ENCODE measurements around the gene ZNF622.

ZNF622 gene

GRCh38 chr5:16413166-16413860 is 52.3 kb downstream of the ZNF622 start:
- no peaks in the 10 kb centered on the region for H3K9me3 ChIP-seq (ENCODE audit: insufficient read depth, low read depth, low read length)
- H2BK120ac ChIP-seq (ENCODE audit: insufficient read depth, low read length, poor library complexity) = no peak overlapping the region
- H4K12ac ChIP-seq (ENCODE audit: low read depth, low read length) = no peak overlapping the region
- H3K14ac ChIP-seq (ENCODE audit: low read length) = no peak overlapping the region
- no peak overlapping the region for H2BK5ac ChIP-seq (ENCODE audit: low read depth, low read length, poor library complexity)
- peaks cover 0 to 2% of the 10 kb centered on the region in 2 experiments for H3K4me1 ChIP-seq (ENCODE audit: control insufficient read depth in 1 of 2, insufficient read depth in 2 of 2, low read length in 2 of 2)
- no peak overlapping the region for H4K91ac ChIP-seq (ENCODE audit: low read depth, low read length)
- H2BK12ac ChIP-seq (ENCODE audit: low read length) = no peak overlapping the region
- H4K8ac ChIP-seq (ENCODE audit: low read depth, low read length) = no peak overlapping the region
- H3K9ac ChIP-seq (ENCODE audit: low read length) = no peak overlapping the region
- H3K4me2 ChIP-seq (ENCODE audit: low read length) = no peak overlapping the region
- no peak overlapping the region for H3K23ac ChIP-seq (ENCODE audit: low read length)
- no peaks in the 10 kb centered on the region for H3K36me3 ChIP-seq (ENCODE audit: control insufficient read depth in 1 of 2, insufficient read depth in 2 of 2, low read length in 2 of 2)
- H3K79me2 ChIP-seq (ENCODE audit: control insufficient read depth, insufficient read depth, low read length, poor library complexity) = no peaks in the 10 kb centered on the region
- no CpG with 5 or more reads among the region's 1 CpG for WGBS (ENCODE audit: extremely low coverage, insufficient coverage, insufficient read length)
- no peaks in the 10 kb centered on the region for H3K79me1 ChIP-seq (ENCODE audit: low read length)
- H3K4me3 ChIP-seq (ENCODE audit: low read depth, low read length) = no peak overlapping the region
- no peak overlapping the region for H3K18ac ChIP-seq (ENCODE audit: low read length)
- DNase-seq = no peak
- H2AFZ ChIP-seq (ENCODE audit: insufficient read depth, low read length, poor library complexity) = no peak overlapping the region
- no peak overlapping the region for H3K27ac ChIP-seq (ENCODE audit: low read depth, low read length)
- no peaks in the 10 kb centered on the region for H3K27me3 ChIP-seq (ENCODE audit: insufficient read depth, low read length)
- H3K4ac ChIP-seq (ENCODE audit: low read depth, low read length) = no peak overlapping the region
- H2AK5ac ChIP-seq (ENCODE audit: low read length) = no peak overlapping the region

GRCh38 chr5:16412556-16412955 is 53.0 kb downstream of the ZNF622 start:
- H3K79me1 ChIP-seq (ENCODE audit: low read length) = no peaks in the 10 kb centered on the region
- H2BK12ac ChIP-seq (ENCODE audit: low read length) = no peak overlapping the region
- no peak overlapping the region for H2AK5ac ChIP-seq (ENCODE audit: low read length)
- no peak overlapping the region for H3K4ac ChIP-seq (ENCODE audit: low read depth, low read length)
- H3K18ac ChIP-seq (ENCODE audit: low read length) = no peak overlapping the region
- no peak overlapping the region for H4K91ac ChIP-seq (ENCODE audit: low read depth, low read length)
- H4K8ac ChIP-seq (ENCODE audit: low read depth, low read length) = no peak overlapping the region
- no peak overlapping the region for H3K9ac ChIP-seq (ENCODE audit: low read length)
- H3K36me3 ChIP-seq (ENCODE audit: control insufficient read depth in 1 of 2, insufficient read depth in 2 of 2, low read length in 2 of 2) = no peaks in the 10 kb centered on the region
- H3K27ac ChIP-seq (ENCODE audit: low read depth, low read length) = no peak overlapping the region
- H2AFZ ChIP-seq (ENCODE audit: insufficient read depth, low read length, poor library complexity) = no peak overlapping the region
- H3K79me2 ChIP-seq (ENCODE audit: control insufficient read depth, insufficient read depth, low read length, poor library complexity) = no peaks in the 10 kb centered on the region
- H3K4me3 ChIP-seq (ENCODE audit: low read depth, low read length) = no peak overlapping the region
- no peak overlapping the region for H2BK5ac ChIP-seq (ENCODE audit: low read depth, low read length, poor library complexity)
- H3K4me2 ChIP-seq (ENCODE audit: low read length) = no peak overlapping the region
- H2BK120ac ChIP-seq (ENCODE audit: insufficient read depth, low read length, poor library complexity) = no peak overlapping the region
- H3K9me3 ChIP-seq (ENCODE audit: insufficient read depth, low read depth, low read length) = no peaks in the 10 kb centered on the region
- no peak overlapping the region for H3K23ac ChIP-seq (ENCODE audit: low read length)
- no peaks in the 10 kb centered on the region for H3K27me3 ChIP-seq (ENCODE audit: insufficient read depth, low read length)
- DNase-seq = no peak
- H4K12ac ChIP-seq (ENCODE audit: low read depth, low read length) = no peak overlapping the region
- H3K4me1 ChIP-seq (ENCODE audit: control insufficient read depth in 1 of 2, insufficient read depth in 2 of 2, low read length in 2 of 2) = no peaks in the 10 kb centered on the region
- no peak overlapping the region for H3K14ac ChIP-seq (ENCODE audit: low read length)

DNA sequence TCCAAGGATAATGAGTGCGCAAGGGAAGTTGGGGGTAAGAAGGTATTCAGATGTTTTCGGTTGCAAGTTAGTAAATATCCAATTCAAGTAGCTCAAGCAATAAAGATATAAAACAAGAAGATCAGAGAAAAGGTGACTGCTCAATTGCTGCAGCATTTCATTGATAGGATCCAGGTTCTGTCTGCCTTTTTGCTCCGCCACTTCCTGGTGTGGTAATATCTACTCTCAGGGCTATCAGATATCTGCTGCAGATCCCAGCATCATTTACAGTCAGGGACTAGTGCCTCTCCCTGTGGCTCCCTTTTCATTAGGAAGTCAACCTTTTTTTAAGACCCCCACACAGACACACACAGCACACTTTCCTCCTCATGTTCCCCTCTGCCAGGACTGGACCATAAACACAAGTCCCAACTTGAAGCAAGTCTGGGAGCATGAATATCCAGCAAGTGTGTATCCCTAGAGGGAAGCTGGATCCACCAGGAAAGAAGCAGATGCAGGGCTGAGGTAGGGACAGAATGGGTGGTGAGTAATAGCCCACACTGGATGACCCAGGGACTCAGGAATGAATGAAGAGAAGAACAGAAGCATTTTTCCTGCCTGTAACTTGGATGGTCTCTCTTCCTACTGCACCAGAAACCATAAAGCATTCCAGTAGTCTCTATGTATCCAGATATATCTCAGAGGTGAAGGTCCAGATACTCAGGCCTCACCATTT is 53.7 kb downstream of the ZNF622 start:
- no peak overlapping the region for H3K14ac ChIP-seq (ENCODE audit: low read length)
- H3K18ac ChIP-seq (ENCODE audit: low read length) = no peak overlapping the region
- H3K79me2 ChIP-seq (ENCODE audit: control insufficient read depth, insufficient read depth, low read length, poor library complexity) = no peaks in the 10 kb centered on the region
- H3K4me2 ChIP-seq (ENCODE audit: low read length) = no peak overlapping the region
- H3K27me3 ChIP-seq (ENCODE audit: insufficient read depth, low read length) = no peaks in the 10 kb centered on the region
- no peak overlapping the region for H3K4ac ChIP-seq (ENCODE audit: low read depth, low read length)
- no peak overlapping the region for H3K23ac ChIP-seq (ENCODE audit: low read length)
- H3K4me1 ChIP-seq (ENCODE audit: control insufficient read depth in 1 of 2, insufficient read depth in 2 of 2, low read length in 2 of 2) = no peaks in the 10 kb centered on the region
- no CpG with 5 or more reads among the region's 3 CpGs for WGBS (ENCODE audit: extremely low coverage, insufficient coverage, insufficient read length)
- no peaks in the 10 kb centered on the region for H3K79me1 ChIP-seq (ENCODE audit: low read length)
- H4K12ac ChIP-seq (ENCODE audit: low read depth, low read length) = no peak overlapping the region
- no peak overlapping the region for H2BK12ac ChIP-seq (ENCODE audit: low read length)
- H2AFZ ChIP-seq (ENCODE audit: insufficient read depth, low read length, poor library complexity) = no peak overlapping the region
- H2AK5ac ChIP-seq (ENCODE audit: low read length) = no peak overlapping the region
- no peak overlapping the region for H2BK120ac ChIP-seq (ENCODE audit: insufficient read depth, low read length, poor library complexity)
- no peak overlapping the region for H4K8ac ChIP-seq (ENCODE audit: low read depth, low read length)
- no peak overlapping the region for H3K4me3 ChIP-seq (ENCODE audit: low read depth, low read length)
- H3K9me3 ChIP-seq (ENCODE audit: insufficient read depth, low read depth, low read length) = no peaks in the 10 kb centered on the region
- no peak for DNase-seq
- H3K27ac ChIP-seq (ENCODE audit: low read depth, low read length) = no peak overlapping the region
- no peak overlapping the region for H4K91ac ChIP-seq (ENCODE audit: low read depth, low read length)
- H2BK5ac ChIP-seq (ENCODE audit: low read depth, low read length, poor library complexity) = no peak overlapping the region
- H3K9ac ChIP-seq (ENCODE audit: low read length) = no peak overlapping the region
- no peaks in the 10 kb centered on the region for H3K36me3 ChIP-seq (ENCODE audit: control insufficient read depth in 1 of 2, insufficient read depth in 2 of 2, low read length in 2 of 2)

DNA sequence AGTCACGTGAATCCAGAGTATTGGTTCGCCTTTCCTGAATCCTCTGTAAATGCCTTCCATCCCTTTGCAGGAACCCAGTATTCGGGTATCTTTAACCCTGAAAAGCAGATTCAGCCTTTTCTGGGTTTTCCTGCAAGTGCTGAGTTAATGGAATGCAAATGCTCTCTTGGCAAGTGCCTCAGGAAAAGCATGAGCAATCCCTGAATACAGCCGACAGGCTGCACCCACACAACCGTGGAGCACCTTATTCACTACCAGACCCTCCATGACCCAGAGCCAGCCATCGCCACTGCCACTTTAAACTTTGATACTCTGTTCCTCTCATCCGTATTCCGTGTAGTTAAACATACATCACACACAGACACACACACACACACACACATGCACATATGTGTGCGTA is 54.4 kb downstream of the ZNF622 start:
- no peak overlapping the region for H3K4ac ChIP-seq (ENCODE audit: low read depth, low read length)
- no peaks in the 10 kb centered on the region for H3K36me3 ChIP-seq (ENCODE audit: control insufficient read depth in 1 of 2, insufficient read depth in 2 of 2, low read length in 2 of 2)
- no peak overlapping the region for H2AFZ ChIP-seq (ENCODE audit: insufficient read depth, low read length, poor library complexity)
- no peaks in the 10 kb centered on the region for H3K27me3 ChIP-seq (ENCODE audit: insufficient read depth, low read length)
- H3K9ac ChIP-seq (ENCODE audit: low read length) = no peak overlapping the region
- no peaks in the 10 kb centered on the region for H3K4me1 ChIP-seq (ENCODE audit: control insufficient read depth in 1 of 2, insufficient read depth in 2 of 2, low read length in 2 of 2)
- no peak overlapping the region for H2AK5ac ChIP-seq (ENCODE audit: low read length)
- H3K9me3 ChIP-seq (ENCODE audit: insufficient read depth, low read depth, low read length) = no peaks in the 10 kb centered on the region
- H3K18ac ChIP-seq (ENCODE audit: low read length) = no peak overlapping the region
- no peak overlapping the region for H3K27ac ChIP-seq (ENCODE audit: low read depth, low read length)
- H3K14ac ChIP-seq (ENCODE audit: low read length) = no peak overlapping the region
- H3K4me3 ChIP-seq (ENCODE audit: low read depth, low read length) = no peak overlapping the region
- H4K12ac ChIP-seq (ENCODE audit: low read depth, low read length) = no peak overlapping the region
- no CpG with 5 or more reads among the region's 9 CpGs for WGBS (ENCODE audit: extremely low coverage, insufficient coverage, insufficient read length)
- no peaks in the 10 kb centered on the region for H3K79me2 ChIP-seq (ENCODE audit: control insufficient read depth, insufficient read depth, low read length, poor library complexity)
- H4K91ac ChIP-seq (ENCODE audit: low read depth, low read length) = no peak overlapping the region
- H2BK5ac ChIP-seq (ENCODE audit: low read depth, low read length, poor library complexity) = no peak overlapping the region
- no peak overlapping the region for H3K4me2 ChIP-seq (ENCODE audit: low read length)
- no peaks in the 10 kb centered on the region for H3K79me1 ChIP-seq (ENCODE audit: low read length)
- no peak overlapping the region for H2BK120ac ChIP-seq (ENCODE audit: insufficient read depth, low read length, poor library complexity)
- no peak for DNase-seq
- no peak overlapping the region for H4K8ac ChIP-seq (ENCODE audit: low read depth, low read length)
- H2BK12ac ChIP-seq (ENCODE audit: low read length) = no peak overlapping the region
- H3K23ac ChIP-seq (ENCODE audit: low read length) = peak overlapping the region; percentile 42
